Brain microvascular endothelial cell (primary cell): ENCODE results near the gene ELOVL2.

Source experiments
- DNase-seq: peaks from one replicate; pipeline ENCODE4 v3.0.0-alpha.2; 2020
- H3K27ac ChIP-seq: fragments of 250-450 bp; sonication (Bioruptor Pico); 2 replicates; pipeline ENCODE4 v1.5.1; 2020; ENCODE audit warnings: mild to moderate bottlenecking, moderate library complexity
- H3K27me3 ChIP-seq: fragments of 250-450 bp; sonication (Bioruptor Pico); replicated peaks from 2 replicates; pipeline ENCODE4 v1.5.1; 2020; ENCODE audit warnings: mild to moderate bottlenecking
- H3K36me3 ChIP-seq: fragments of 250-450 bp; sonication (Bioruptor Pico); replicated peaks from 2 replicates; pipeline ENCODE4 v1.5.1; 2020; ENCODE audit warnings: mild to moderate bottlenecking
- H3K4me3 ChIP-seq: 2 replicates; pipeline ENCODE4 v1.5.1; 2011; ENCODE audit warnings: low read depth, mild to moderate bottlenecking, control low read depth, low read length, moderate library complexity
- in situ Hi-C: cut with HindIII; loops from 2 replicates; pipeline ENCODE4 v1.10.0; 2017; ENCODE audit warnings: low sequenced_read_pairs, low pct_ligation_motif_present
- TF ChIP-seq, protein P1 (sequence below): IDR thresholded peaks from 2 replicates; pipeline ENCODE4 v1.5.1; 2011; ENCODE audit warnings: low read depth, mild to moderate bottlenecking, moderate library complexity, low read length, control low read depth, inconsistent platforms; ENCODE audit errors: missing control alignments

ELOVL2 gene

DNA sequence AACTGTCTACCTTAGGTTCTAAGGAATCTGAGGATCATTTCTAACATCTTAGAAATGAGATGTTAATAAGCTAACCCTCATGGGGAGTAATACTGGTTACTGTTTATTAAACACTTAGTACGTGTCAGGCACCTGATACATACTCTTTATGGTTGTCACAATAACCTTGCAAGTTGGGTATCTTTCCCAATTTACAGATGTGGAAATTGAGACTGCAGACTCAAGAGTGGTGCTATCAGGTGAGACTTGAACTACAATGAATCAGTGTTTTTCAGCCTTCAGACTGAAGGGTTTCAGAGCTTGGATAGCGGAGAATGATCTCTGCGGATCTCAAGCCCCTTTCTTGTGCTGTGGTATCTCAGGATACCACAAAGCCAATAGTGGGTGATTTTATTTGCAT is 27.0 kb downstream of the ELOVL2 start:
- DNase-seq: no peak
- Histone ChIP-seq H3K27me3 (no peaks in the 10 kb centered on the region), H3K4me3 (no peak overlapping the region), H3K27ac (no peak overlapping the region), H3K36me3 (no peaks in the 10 kb centered on the region)
- TF ChIP-seq, protein P1, sequence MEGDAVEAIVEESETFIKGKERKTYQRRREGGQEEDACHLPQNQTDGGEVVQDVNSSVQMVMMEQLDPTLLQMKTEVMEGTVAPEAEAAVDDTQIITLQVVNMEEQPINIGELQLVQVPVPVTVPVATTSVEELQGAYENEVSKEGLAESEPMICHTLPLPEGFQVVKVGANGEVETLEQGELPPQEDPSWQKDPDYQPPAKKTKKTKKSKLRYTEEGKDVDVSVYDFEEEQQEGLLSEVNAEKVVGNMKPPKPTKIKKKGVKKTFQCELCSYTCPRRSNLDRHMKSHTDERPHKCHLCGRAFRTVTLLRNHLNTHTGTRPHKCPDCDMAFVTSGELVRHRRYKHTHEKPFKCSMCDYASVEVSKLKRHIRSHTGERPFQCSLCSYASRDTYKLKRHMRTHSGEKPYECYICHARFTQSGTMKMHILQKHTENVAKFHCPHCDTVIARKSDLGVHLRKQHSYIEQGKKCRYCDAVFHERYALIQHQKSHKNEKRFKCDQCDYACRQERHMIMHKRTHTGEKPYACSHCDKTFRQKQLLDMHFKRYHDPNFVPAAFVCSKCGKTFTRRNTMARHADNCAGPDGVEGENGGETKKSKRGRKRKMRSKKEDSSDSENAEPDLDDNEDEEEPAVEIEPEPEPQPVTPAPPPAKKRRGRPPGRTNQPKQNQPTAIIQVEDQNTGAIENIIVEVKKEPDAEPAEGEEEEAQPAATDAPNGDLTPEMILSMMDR: no peak
- in situ Hi-C loops: no loop called here

DNA sequence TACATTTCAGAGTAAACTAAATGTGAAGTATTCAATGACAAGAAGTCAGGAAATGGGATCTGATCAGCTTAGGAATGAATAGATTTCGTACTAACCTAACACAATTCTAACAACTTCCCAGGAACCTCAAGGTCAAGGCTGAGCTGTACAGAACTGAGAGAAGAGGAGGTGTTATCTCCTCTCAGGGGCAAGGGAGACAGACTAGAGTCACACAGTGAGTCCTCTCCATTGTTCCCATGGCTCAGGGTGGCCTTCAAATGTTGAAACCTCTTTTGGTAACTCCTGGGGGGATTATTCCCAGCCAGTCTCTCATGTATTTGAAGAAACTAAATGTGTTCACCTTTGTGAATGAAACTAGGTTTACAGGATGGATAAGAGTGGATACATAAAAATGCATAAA is 27.7 kb downstream of the ELOVL2 start:
- no peaks in the 10 kb centered on the region for H3K27me3 ChIP-seq
- DNase-seq: no peak
- H3K27ac ChIP-seq: no peak overlapping the region
- in situ Hi-C loops: no loop called here
- no peaks in the 10 kb centered on the region for H3K36me3 ChIP-seq
- H3K4me3 ChIP-seq: no peak overlapping the region
- TF ChIP-seq, protein P1: no peak

DNA sequence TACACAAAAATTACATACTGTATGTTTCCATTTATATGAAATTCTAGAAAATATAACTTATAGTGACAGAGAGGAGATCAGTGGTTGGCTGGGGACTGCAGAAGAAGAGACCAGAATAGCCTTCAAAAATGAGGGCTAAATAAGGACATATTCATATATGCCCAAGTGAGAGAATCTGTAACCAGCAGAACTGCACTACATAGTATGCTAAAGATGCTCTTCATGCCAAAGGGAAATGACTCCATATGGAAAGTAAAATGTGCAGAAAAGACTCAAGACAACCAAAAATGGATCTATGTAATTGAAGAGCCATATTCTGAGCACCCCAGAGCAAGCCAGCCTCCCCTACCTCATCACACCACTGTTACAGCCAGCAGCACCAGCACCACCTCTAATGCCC is 29.0 kb downstream of the ELOVL2 start:
- TF ChIP-seq, protein P1: no peak
- no peak overlapping the region for H3K27ac ChIP-seq
- H3K4me3 ChIP-seq: no peak overlapping the region
- in situ Hi-C loops: no loop called here
- no peaks in the 10 kb centered on the region for H3K36me3 ChIP-seq
- H3K27me3 ChIP-seq: no peaks in the 10 kb centered on the region
- no peak for DNase-seq

DNA sequence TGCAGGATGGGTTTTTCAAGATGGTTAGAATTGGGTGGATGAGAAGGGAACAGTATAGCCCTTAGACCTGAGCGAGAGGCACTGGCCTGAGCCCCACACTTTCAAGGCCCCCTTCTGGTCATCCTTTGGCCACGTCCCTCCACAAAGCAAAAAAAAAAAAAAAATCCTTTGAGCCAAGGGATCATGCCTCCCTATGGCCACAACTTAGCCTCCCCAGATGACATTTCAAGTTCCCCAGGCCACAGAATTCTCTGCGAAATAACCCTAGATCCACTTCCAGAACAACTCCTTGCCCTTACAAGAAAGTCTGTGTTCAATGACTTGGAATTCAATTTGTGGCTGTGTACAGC is 30.4 kb downstream of the ELOVL2 start:
- Histone ChIP-seq H3K4me3 (no peak overlapping the region), H3K27me3 (no peaks in the 10 kb centered on the region), H3K27ac (no peak overlapping the region), H3K36me3 (no peaks in the 10 kb centered on the region)
- in situ Hi-C loops: no loop called here
- DNase-seq: no peak
- TF ChIP-seq, protein P1: peak; percentile 4

DNA sequence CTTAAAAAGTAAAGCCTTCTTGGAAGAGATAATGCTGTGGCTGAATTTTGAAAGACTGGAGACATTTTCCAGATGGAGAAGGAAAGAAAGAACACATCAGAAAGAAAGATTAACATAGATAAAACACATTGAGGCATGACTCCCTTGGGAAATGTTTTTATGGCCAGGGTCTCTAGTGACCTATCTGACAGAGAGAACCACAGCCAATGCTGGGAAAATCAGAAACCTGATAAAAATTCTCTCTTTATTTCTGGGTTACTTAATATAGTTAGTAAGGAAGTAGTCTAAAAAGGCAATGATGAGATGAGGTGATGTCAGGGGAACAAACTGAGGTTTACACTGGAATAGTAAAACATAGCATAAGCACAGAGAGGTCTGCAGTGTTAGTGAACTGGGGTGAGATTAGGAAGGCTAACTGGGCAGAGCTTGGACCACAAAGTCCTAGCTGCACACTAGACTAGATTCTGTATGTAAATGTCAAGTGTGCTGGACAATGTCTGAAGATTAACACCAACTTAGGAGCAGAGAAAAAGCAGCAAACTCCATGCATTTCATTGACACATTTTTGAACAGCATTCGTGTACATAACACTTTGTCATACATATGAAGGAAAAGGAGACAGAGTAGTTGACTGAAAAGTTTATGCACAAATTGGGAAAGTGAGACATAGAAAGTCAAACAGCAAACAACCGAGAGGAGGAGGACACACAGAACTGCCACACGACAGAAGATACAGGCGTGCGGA is 31.0 kb downstream of the ELOVL2 start:
- Histone ChIP-seq H3K4me3 (no peak overlapping the region), H3K36me3 (no peaks in the 10 kb centered on the region), H3K27ac (no peak overlapping the region), H3K27me3 (no peaks in the 10 kb centered on the region)
- DNase-seq: no peak
- TF ChIP-seq, protein P1: no peak
- in situ Hi-C loops: no loop called here

DNA sequence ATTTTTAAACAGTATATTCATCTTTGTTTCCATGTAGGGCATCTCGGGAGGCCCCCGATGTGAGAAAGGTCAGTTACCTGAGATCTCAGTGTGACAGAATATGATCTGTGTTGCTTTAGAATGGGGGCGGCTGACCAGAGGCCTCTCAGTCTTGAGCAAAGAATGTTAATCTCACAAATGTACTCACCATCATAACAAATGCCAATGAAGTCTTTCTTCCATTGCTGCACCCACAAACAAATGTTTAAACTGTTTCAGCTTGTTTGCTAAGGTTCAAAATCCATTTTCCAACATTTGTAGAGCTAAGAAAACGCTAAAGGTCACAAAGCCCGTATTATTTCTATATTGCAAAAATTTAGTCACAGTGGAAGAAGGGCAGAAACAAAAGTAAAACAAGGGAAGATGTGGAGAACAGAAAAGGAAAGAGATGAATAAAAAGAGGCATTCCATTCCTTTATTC is 31.8 kb downstream of the ELOVL2 start:
- DNase-seq: no peak
- TF ChIP-seq, protein P1: no peak
- Histone ChIP-seq H3K4me3 (no peak overlapping the region), H3K36me3 (no peaks in the 10 kb centered on the region), H3K27ac (no peak overlapping the region), H3K27me3 (no peaks in the 10 kb centered on the region)
- in situ Hi-C loops: no loop called here
